Activated gamma-delta T cell treated with anti-CD3 and anti-CD28 coated beads, Interleukin-2, amount 50 U/mL, for 16 hours (primary cell): ENCODE measurements around the gene AREG.
"Not testable (repeated sequence)": the region's sequence is repeated elsewhere in the genome, so short reads cannot be mapped to it uniquely, and the experiment has no call there.

Experiments
- DNase-seq: peaks from one replicate; pipeline ENCODE4 v3.0.0-alpha.2; 2020; ENCODE audit warnings: low read depth

Gene AREG, protein sequence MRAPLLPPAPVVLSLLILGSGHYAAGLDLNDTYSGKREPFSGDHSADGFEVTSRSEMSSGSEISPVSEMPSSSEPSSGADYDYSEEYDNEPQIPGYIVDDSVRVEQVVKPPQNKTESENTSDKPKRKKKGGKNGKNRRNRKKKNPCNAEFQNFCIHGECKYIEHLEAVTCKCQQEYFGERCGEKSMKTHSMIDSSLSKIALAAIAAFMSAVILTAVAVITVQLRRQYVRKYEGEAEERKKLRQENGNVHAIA

DNA sequence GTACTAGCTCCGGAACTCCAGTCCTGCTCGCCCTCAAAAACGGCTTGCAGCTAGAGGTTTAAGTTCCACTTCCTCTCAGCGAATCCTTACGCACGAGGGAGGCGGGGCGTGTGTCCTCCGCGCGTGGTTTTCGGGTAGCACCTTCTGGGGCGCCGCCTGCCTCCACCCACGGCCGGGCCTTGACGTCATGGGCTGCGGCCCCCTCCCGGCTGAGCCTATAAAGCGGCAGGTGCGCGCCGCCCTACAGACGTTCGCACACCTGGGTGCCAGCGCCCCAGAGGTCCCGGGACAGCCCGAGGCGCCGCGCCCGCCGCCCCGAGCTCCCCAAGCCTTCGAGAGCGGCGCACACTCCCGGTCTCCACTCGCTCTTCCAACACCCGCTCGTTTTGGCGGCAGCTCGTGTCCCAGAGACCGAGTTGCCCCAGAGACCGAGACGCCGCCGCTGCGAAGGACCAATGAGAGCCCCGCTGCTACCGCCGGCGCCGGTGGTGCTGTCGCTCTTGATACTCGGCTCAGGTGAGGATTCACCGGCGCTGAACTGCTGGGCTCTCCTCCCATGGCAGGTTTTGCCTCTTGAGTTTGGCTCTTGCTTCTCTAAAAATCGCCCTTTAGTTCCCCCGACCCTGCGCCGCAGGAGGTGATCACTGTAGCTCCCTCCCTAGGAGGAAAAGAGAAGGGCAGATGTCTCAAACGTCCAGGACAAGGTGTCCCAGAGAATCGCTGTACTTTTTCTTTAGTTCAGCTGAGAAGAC, at the start of gene AREG:
Gene AREG, plus strand, starts transcription at position 246 of the 752 bp plus-strand sequence. Its CDS starts 210 bp downstream, at position 456.
- DNase-seq, result peak; percentile 74

DNA sequence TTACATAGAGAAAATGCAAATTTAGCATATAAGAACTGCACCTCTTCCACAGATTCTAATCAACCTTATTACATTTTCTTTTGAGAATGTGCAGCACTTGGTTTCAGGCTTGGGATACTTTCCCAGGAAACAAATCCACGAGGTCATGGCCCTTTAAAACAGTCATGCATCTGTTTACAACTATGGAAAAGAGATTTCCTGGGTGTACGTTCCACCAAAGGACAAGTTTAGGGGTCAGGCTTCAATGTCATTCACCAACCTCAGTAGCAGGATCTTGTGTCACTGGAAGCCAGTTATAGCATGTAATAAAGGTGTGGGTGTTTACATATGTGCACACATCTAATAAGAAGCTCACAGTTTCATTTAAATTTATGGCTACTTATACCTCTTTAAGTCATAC, 49.3 kb upstream of the AREG start:
- no peak for DNase-seq

DNA sequence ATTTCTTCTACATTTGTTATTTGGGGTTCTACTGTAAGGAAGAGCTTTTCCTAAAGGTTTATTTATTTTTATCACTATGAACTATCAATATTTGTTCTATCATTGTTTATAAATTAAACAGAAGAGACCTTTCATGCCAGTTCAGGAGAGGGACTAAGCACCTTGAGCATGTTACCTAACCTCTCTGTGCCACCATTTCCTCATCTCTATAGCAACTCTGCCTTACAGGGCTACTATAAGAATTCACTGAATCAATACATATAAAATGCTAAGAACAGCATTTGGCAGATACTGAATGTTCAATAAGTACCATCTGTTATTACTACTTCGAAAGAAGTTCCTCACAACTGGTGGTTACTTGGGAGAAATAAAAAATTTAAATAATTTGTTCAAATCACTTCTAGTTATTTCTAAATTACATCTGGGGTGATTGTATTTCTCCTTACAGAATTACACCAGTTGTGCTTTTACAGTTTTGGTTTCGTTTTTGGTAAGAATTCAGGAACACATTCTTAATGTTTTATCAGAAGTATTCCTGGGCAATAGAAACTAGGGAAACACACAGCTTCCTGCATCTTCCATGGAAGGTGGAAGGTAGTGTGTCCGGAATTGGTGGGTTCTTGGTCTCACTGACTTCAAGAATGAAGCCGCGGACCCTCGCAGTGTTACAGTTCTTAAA, 47.0 kb upstream of the AREG start:
- DNase-seq, result no peak

DNA sequence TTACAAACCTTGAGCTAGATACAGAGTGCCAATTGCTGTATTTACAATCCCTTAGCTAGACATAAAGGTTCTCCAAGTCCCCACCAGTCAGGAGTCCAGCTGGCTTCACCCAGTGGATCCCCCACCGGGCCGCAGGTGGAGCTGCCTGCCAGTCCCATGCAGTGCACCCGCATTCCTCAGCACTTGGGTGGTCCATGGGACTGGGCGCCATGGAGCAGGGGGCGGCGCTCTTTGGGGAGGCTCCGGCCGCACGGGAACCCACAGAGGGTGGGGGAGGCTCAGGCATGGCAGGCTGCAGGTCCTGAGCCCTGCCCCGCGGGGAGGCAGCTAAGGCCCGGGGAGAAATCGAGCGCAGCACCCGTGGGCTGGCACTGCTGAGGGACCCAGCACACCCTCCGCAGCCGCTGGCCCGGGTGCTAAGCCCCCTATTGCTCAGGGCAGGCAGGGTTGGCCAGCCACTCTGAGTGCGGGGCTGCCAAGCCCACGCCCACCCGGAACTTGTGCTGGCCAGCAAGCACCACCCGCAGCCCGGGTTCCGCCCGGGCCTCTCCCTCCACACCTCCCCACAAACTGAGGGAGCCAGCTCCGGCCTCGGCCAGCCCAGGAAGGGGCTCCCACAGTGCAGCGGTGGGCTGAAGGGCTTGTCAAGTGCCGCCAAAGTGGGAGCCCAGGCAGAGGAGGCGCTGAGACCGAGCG, 45.9 kb upstream of the AREG start:
- DNase-seq, result not testable (repeated sequence)

DNA sequence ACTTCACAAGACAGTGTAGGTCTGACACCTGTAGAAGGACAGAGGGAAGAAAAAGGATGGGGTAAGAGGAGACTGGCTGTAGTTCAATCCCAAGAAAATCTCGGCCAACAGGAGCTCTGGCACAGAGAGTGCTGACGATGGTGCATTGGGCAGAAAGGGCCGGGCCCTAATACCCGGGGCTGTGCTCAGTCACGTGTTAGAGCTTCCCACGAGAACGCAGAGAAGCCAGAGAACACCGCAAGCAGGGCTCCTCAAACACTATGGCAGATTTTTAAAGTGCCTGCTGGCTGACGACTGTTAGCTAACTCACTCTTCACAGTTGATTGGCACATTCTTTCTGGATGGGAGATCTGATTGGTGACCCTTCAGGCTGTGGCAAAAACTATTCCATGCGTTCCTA, 44.5 kb upstream of the AREG start:
- no peak for DNase-seq

DNA sequence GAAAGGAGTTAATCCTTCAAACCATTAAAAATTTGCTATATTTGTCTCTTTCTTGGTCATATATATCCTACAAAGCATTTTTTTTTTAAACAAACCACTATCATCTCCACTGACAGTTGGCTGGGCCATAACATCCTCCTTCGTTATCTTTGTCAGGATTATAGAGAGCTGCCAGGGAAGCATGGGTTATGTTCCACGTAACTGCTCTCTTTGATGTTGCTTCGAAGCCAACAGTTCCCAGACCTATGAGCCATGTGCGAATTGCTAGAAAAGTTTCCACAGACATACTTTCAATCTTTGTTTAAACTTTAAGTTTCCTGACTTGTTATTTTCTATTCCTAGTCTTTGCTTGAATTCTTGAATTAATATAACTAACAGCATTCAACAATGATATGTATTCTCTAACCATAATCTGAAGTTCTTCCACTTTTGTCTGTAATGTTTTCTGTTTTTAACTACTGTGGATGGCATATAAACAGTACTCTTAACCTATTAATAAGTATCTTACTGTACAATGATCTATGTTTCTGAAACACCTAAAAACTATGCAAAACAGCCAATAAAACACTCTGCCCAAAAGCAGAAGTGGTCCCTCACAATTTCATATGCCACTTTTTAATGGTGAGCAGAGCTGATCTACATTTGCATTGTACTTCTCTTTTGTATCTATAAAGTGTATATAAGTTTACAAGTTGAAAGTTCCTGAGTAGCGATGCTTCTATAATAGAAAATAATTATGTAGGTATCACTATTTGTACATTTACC, 42.1 kb upstream of the AREG start:
- DNase-seq, result no peak

DNA sequence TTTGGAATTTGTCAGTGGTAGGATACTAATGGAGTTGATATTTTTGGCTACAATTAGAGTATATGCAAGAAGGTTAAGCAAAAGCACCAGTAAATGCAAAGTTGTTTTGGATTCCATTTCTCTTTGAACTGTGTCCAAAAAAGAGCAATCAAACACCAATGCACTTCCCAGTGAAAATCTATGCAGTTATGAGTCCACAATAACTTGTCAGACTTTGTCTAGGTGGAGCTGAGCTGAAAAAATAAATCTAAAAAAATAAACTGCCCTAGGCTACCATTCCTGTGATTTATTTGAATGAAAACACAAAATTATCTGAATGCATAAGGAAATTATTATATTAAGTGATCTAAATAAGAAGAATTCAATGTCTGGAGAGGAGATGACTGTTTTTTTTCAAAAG, 37.0 kb upstream of the AREG start:
- no peak for DNase-seq

DNA sequence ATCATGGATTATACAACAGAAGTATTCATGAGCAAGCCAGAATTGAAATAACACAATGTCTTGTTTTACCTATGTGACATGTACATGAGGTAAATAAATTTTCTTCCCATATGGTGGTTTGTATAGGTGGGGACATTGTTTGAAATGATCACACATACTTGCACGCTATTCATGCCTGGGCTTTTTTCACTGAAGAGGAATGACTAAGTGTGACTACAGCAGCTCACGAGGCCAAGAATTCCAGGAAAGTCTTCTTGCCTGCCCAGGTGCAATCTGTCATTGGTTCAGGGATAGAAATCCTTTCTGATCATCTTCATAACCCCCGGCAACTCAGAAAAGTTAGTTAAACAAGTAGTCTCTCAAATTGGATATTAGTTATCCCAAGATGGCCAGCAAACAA, 36.3 kb upstream of the AREG start:
- DNase-seq, result no peak

DNA sequence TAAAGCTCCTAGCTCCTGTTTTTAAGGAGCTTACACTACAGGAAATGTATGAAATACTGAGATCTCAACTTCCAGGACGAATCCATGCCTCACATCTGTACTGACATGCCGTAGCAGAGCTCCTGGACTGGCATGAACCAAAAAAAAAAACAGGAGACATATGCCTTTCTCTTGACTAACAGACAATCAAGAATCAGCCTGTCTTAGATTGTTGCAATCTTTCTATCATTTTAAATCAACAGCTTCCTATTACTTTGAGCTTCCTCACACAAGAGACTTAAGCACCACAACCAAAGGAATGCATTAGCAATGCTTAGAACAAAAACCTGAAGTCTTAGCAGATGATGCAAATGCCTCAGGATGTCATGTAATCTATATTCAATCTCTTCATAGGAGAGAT, 34.7 kb upstream of the AREG start:
- no peak for DNase-seq

DNA sequence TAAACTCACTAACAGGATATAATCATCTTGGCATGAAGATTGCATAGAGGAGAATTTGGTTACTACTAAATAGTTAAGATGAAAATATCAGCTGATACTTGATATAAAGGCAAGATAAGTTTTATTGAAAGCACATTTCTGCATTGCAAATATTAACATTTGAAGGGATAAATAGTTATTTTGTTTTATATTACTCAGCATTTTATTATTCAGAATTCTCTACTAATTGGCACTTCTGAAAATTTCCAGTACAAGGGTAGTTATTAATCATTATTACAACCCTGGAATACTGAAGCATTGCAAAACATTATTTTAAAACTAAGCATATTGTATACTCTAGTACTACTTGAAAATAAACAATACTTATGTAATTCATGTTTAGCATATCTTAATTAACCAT, 32.7 kb upstream of the AREG start:
- no peak for DNase-seq

DNA sequence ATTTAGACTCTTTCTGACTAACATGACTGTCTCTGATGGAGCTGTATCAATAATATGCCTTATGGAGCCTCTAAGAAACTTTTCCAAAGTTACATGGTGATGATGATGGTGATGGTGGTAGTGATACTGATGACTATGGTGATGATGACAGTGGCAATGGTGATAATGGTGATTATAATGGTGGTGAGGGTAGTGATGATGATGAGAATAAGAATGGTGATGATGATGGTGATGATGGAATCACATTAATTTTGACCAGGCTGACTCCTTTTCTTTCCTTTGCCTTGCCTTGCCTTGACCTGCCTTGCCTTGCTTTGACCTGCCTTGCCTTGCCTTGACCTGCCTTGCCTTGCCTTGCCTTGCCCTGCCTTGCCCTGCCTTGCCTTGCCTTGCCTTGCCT, 31.7 kb upstream of the AREG start:
- DNase-seq, result no peak

DNA sequence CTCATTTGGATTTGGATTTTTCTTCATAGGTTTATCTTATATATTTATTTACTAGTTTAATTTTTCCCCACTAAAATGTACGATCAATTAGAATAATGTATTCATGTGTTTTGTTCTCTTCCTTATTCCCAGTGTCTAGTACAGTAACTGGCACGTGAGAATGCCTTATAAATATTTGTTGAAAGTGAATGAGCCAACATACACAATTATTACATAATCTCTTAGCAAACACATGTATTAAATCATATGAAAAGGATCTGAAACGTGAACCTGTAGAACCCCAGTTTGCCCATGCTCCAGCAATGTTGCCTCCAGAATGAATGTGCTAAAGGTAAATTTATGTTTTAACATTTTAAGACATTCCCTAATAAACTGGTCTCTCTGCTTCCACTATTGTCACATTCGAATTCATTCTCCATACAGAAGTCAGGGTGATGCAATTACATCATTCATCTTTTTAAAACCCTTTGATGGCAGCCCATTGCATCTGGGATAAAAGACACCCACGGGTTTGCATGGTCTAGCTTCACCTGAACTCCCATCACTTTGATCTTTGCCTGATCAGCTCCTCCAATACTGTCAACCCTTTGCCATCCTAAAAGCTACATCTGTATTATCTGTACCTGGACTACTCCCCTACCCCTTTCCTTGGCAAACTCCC, 30.7 kb upstream of the AREG start:
- no peak for DNase-seq

DNA sequence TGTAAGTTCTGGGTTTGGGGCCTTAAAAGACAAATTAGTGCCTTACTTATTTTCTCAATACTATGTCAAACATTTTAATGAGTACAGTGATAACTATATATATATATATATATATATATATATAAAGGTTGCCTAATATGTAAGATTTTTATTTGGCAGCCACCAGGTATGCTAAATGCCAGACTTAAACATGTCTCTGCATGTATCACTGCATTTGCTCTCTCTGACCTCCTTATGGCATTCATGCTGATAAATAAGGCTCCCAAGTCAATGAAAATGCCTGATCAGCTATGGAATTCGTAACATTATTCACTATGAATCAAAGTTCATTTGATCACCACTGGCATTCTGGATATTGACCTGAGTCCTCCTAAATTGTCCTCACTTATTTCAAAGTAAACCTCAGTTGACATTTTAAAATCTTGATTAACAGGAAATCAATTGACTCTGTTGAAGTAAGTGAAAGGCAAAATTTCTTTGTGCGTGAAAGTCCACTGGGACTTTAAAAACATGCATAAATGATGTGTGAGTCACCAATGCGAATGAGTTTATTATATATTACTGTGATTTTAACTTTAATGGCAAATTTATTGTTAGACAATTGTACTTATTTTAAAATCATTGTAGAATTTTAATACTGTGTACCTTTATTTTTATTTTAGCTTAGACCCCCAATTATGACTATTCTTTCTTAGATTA, 29.2 kb upstream of the AREG start:
- DNase-seq, result no peak

DNA sequence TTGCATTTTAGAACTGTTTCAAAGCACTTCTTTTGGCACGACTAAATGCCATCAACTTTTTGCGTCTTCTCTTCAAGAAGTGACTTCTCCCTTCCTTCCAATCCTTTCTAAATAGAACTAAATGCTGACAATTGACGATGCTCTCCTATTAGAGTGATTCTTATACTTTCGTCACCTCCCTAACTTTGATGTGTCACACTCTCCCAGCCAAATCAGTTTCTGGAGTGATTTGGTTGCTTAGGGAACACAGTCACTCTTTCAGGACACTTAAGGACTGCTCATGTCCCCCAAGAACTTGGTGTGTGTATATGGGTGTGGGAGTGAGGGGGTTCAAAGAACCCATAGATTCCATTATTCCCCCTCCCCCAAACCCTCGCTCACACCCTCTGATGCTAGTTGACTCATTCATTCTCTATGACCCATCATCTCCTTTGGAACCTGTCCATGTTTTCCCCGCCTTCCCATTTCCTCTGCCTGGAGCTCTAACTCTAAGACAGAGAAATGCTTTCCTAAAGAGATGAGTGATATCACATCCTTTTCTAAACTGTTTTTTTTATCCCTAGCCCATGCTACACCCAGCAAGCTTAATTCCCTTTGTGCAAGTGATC, 26.8 kb upstream of the AREG start:
- no peak for DNase-seq

DNA sequence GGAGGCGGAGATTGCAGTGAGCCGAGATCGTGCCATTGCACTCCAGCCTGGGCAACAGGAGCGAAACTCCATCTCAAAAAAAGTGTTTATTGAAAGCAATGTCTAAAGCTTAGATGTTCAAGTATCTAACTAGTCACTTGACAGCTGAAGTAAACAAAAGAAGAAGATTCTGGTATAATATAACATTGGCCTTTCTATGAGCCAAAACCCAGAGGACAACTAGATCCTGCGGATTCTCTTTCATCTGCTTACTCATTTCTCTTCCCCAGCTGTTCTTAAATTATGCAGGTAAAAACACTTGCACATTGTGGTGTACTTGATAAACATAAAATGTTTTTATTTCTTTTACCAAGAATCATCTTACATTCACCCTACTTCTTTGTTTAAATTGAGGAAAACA, 24.1 kb upstream of the AREG start:
- no peak for DNase-seq

DNA sequence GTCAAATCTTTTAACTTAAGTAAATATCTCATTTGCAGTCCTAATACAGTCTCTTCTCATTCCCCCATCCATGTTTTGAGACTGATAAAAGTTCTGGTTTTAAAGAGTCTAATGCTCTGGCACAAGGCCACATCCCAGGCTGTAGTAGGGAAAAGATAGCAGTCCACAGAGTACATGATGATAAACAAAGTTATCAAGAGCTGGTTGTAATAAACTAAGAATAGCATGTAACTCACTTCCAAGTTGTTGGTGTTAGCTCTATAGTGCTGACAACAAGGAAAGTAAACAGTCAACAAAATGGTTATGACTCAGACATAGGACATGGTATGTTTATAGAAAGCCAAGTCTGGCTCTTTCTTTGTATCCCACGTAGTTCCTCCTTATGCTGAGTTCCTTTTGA, 21.8 kb upstream of the AREG start:
- no peak for DNase-seq

DNA sequence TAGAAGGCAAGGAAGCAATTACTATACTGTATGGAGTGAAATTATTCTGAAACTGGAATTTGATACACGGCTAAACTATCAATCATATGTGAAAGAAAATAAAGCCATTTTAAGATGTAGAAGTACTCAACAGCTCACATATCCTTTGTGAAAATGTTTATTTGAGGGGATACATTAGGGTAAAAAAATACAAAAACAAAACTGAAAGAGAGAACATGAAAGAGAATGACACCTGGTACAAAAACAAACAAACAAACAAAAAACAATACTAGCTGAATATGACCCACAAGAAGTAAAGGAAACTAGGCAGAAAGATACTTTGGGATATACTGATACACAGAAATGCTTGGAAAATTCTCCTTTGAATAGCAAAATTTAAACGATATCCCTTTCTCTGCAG, 20.8 kb upstream of the AREG start:
- no peak for DNase-seq

DNA sequence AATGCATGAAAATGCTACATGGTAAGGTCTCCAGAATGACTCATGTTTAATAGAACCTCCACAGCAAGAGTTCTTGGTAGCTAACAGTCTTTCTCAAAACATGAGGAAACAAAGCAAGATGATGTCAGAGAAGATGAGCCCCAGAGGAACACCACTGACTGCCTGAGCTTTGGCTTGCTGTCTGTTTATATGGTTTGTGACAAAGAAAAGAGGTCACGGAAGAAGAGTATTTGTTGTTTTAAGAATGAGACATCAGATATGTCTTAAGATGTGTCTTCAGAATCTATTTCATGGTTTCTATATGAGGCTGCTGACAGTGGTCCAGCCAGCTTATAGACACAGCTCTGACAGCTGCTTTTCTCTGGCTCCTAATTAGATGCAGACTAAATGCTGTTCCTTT, 18.8 kb upstream of the AREG start:
- DNase-seq, result no peak

DNA sequence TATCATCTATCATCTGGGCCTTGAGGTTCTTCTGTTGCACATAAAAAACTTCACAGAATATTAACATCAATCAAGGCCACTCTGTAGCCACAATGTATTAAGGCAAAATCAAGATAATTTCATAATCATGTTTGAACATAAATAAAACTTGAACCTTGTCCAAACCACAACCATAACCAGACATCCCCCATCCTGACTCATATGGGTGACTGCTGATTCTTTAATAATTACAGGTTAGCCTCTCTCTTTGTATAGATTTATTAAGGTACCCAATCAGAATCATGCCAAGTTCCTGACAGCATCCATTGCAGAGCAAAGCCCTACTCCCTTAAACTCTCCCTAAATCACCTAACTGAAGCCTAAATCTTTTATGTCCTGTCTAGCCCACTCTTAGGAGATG, 16.7 kb upstream of the AREG start:
- no peak for DNase-seq

DNA sequence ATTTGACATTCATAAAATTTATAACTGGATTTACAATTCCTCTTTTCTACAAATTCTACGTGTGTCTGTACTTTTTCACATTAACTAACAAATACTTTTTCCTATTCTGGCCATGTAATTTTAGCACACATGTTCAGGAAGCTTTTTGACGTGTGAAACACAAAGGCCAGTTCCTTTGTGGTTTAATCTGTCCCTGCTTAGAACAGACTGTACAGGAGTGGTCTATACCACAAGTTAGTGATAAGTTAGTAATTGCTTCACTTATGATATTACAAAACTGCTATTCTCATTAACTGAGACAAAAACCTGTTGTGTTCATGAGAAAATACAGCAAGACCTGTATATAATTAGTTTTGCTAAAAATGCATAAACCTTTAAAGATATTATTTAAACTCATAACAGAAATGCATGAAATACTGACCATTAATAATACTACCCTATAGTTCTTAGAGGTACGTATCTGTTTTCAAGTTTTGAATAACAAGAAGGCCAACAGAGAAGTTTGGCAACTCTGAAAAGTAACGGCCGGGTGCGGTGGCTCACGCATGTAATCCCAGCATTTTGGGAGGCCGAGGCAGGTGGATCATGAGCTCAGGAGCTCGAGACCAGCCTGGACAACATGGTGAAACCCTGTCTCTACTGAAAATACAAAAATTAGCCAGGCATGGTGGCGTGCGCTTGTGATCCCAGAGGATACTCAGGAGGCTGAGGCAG, 13.7 kb upstream of the AREG start:
- DNase-seq, result no peak
